Measurements from ENCODE around the gene VSTM2L. TPM values are rescaled to one million over a fixed set of nuclear protein-coding genes. Genes with fewer than 3 reads are reported as not detected.

The VSTM2L gene
- total and polyA plus RNA-seq, 7 donors, result 0.05 to 2.8 (median 0.84) TPM

GRCh38 chr20:37990571-37991151, 87.7 kb downstream of the VSTM2L start:
- peaks cover 0 to 17% of the 10 kb centered on the region in 2 donors for H3K36me3 ChIP-seq (ENCODE audit: insufficient read depth in 1 of 2, low read depth in 1 of 2)
- peak; percentile 71 to 82 for DNase-seq
- peak overlapping the region; percentile 91 for H3K27ac ChIP-seq
- H3K27me3 ChIP-seq (ENCODE audit: insufficient read depth in 3 of 3, low read length in 2 of 3), result no peaks in the 10 kb centered on the region
- intact Hi-C loops (cut with DNase I), result loop anchor here (5.0 to 10.0 kb wide), 4 partner anchors 88 to 426 kb away; partner anchors contain the start of gene VSTM2L (in 1 of the 2)
- no peak overlapping the region for H3K4me3 ChIP-seq
- H3K9me3 ChIP-seq, result no peaks in the 10 kb centered on the region
- TF ChIP-seq CTCF (IDR thresholded peaks at IDR 0.05), result no peak
- ATAC-seq, result peak; percentile 26 to 75 (median 54)
- 30 to 51% (median 35%) methylated on average over 10 of the region's 10 CpGs for WGBS, 3 donors
- H3K4me1 ChIP-seq, result peaks cover 90% of the 10 kb centered on the region

DNA sequence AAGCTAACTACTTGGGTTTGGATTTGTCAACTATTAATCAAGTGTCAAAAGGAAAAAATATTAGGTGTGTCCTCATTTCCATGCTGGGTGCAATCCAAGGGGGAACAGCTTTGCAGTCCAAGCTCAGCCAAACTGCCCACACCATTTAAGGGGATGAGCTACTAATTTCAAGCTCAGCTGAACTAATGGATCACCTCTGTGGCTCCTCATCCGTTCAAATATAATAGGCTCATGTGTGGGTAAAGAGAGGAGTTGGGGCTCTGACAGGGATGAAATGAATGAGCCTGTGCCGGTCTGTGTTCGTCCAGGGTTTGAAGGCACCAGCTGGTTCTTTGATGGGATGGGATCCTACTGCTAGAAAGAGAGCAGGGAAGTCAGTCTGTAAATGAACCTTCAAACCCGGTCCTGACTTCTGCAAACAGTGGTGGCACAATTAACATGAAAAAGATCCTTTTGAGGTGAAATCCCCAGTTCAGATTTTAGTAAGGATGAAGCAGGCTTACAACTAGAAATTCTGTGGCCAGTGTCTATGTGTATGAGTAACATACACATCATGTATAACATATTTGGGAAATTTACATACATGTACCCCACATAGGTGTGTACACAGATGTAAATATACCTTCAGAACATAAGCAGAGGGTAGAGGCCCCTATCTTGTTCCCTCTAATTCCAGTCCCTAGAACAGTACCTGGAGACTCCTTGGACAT, 88.4 kb downstream of the VSTM2L start:
- TF ChIP-seq CTCF (IDR thresholded peaks at IDR 0.05), result no peak
- Histone ChIP-seq H3K36me3 (ENCODE audit: insufficient read depth in 1 of 2, low read depth in 1 of 2) (peaks cover 0 to 23% of the 10 kb centered on the region in 2 donors), H3K27ac (peak overlapping the region; percentile 91), H3K27me3 (ENCODE audit: insufficient read depth in 3 of 3, low read length in 2 of 3) (no peaks in the 10 kb centered on the region), H3K9me3 (no peaks in the 10 kb centered on the region), H3K4me1 (peaks cover 91% of the 10 kb centered on the region), H3K4me3 (no peak overlapping the region)
- no peak for DNase-seq
- no peak for ATAC-seq
- WGBS, 3 donors, result 70 to 73% (median 70%) methylated on average over 4 of the region's 4 CpGs
- intact Hi-C loops (cut with DNase I), result loop anchor here (5.0 to 10.0 kb wide), 4 partner anchors 89 to 427 kb away; partner anchors contain the start of gene VSTM2L (in 1 of the 2)

DNA sequence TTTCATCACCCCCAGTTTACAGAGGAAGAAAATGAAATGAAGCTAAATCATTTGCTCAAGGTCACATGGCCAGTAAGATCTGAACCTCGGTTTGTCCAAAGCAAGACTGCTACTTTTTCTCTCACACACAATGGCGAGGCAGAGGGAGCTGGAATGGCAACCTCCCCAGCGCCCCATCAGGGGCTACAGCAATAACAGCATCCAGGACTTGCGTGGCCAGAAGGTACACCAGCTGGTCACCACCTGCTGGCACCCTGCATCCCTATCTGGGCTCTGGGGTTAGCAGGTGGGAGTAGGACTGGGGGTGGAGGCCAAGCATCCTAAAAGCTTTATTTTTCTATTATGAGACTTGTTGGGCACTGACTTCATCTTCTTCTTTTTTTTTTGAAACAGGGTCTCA, 89.0 kb downstream of the VSTM2L start:
- H3K9me3 ChIP-seq, result no peaks in the 10 kb centered on the region
- DNase-seq (no peak), ATAC-seq (no peak)
- intact Hi-C loops (cut with DNase I), result loop anchor here (5.0 to 10.0 kb wide), 4 partner anchors 90 to 427 kb away; partner anchors contain the start of gene VSTM2L (in 1 of the 2)
- peaks cover 86% of the 10 kb centered on the region for H3K4me1 ChIP-seq
- no peaks in the 10 kb centered on the region for H3K27me3 ChIP-seq (ENCODE audit: insufficient read depth in 3 of 3, low read length in 2 of 3)
- H3K4me3 ChIP-seq, result no peak overlapping the region
- WGBS, 3 donors, result 94 to 95% (median 94%) methylated on average over 4 of the region's 4 CpGs
- peak overlapping the region; percentile 91 for H3K27ac ChIP-seq
- no peak for TF ChIP-seq CTCF (IDR thresholded peaks at IDR 0.05)
- peaks cover 4 to 29% of the 10 kb centered on the region in 2 donors for H3K36me3 ChIP-seq (ENCODE audit: insufficient read depth in 1 of 2, low read depth in 1 of 2)

GRCh38 chr20:37992802-37993409, 90.0 kb downstream of the VSTM2L start:
- intact Hi-C loops (cut with DNase I), result loop anchor here (1.0 to 10.0 kb wide), 6 partner anchors 91 to 428 kb away; partner anchors contain the start of gene VSTM2L (in 1 of the 2)
- TF ChIP-seq CTCF (IDR thresholded peaks at IDR 0.05), result peak; percentile 65
- ATAC-seq (peak; percentile 78 to 85 (median 84)), DNase-seq (peak; percentile 49 to 74)
- no peaks in the 10 kb centered on the region for H3K9me3 ChIP-seq
- WGBS, 3 donors, result 20 to 34% (median 24%) methylated on average over 5 of the region's 5 CpGs
- H3K4me3 ChIP-seq, result no peak overlapping the region
- peak overlapping the region; percentile 91 for H3K27ac ChIP-seq
- no peaks in the 10 kb centered on the region for H3K27me3 ChIP-seq (ENCODE audit: insufficient read depth in 3 of 3, low read length in 2 of 3)
- peaks cover 4 to 39% of the 10 kb centered on the region in 2 donors for H3K36me3 ChIP-seq (ENCODE audit: insufficient read depth in 1 of 2, low read depth in 1 of 2)
- H3K4me1 ChIP-seq, result peaks cover 77% of the 10 kb centered on the region
